GM21390 (cell line): ENCODE measurements around the gene ADGRL2.

Source experiments
- ATAC-seq: cut with Tn5 transposase; IDR thresholded peaks from one replicate; pipeline ENCODE4 v1.9.1; 2021; ENCODE audit not compliant: unreplicated experiment

ADGRL2 gene

GRCh38 chr1:81976539-81976938 lies 175.8 kb downstream of the ADGRL2 start:
- ATAC-seq = no peak

- no peak for ATAC-seq
These were observed 178.2 kb downstream of the ADGRL2 start for GRCh38 chr1:81978945-81979344.

- no peak for ATAC-seq
These were observed 181.8 kb downstream of the ADGRL2 start for GRCh38 chr1:81982523-81982922.

GRCh38 chr1:81989524-81989923 lies 188.8 kb downstream of the ADGRL2 start:
- ATAC-seq = no peak

GRCh38 chr1:81990241-81990640 lies 189.5 kb downstream of the ADGRL2 start:
- ATAC-seq = no peak

GRCh38 chr1:81998165-81998564 lies 197.4 kb downstream of the ADGRL2 start:
- no peak for ATAC-seq

- ATAC-seq = no peak
These were observed 198.6 kb downstream of the ADGRL2 start for GRCh38 chr1:81999364-81999763.

- no peak for ATAC-seq
These were observed 199.5 kb downstream of the ADGRL2 start for GRCh38 chr1:82000221-82000620.

- no peak for ATAC-seq
These were observed 200.6 kb downstream of the ADGRL2 start for GRCh38 chr1:82001345-82001744.

GRCh38 chr1:82007804-82008203 lies 207.1 kb downstream of the ADGRL2 start:
- no peak for ATAC-seq

- ATAC-seq = no peak
These were observed 213.0 kb downstream of the ADGRL2 start for GRCh38 chr1:82013702-82014101.

- no peak for ATAC-seq
These were observed 214.7 kb downstream of the ADGRL2 start for GRCh38 chr1:82015444-82015843.

- ATAC-seq = no peak
These were observed 217.6 kb downstream of the ADGRL2 start for GRCh38 chr1:82018319-82018718.

GRCh38 chr1:82019508-82019907 lies 218.8 kb downstream of the ADGRL2 start:
- ATAC-seq = no peak

GRCh38 chr1:82030830-82031229 lies 230.1 kb downstream of the ADGRL2 start:
- ATAC-seq = no peak

GRCh38 chr1:82032068-82032467 lies 231.3 kb downstream of the ADGRL2 start:
- ATAC-seq = no peak

- ATAC-seq = no peak
These were observed 234.1 kb downstream of the ADGRL2 start for GRCh38 chr1:82034812-82035211.
